GM19035 (cell line): Measurements from ENCODE around the gene CELSR1.
A peak's percentile ranks its signal among the peaks of the same experiment; 100 is the strongest.
"Not testable (repeated sequence)": the region's sequence is repeated elsewhere in the genome, so short reads cannot be mapped to it uniquely, and the experiment has no call there.

Source experiments
- ATAC-seq: cut with Tn5 transposase; IDR thresholded peaks from one replicate; pipeline ENCODE4 v1.9.1; 2021; ENCODE audit not compliant: unreplicated experiment

CELSR1 gene

GRCh38 chr22:46336119-46337078, 201.0 kb downstream of the CELSR1 start:
- peak; percentile 23 for ATAC-seq

GRCh38 chr22:46335201-46336118, 202.0 kb downstream of the CELSR1 start, which contains the start of gene TRMU:
Gene TRMU (plus strand): TSS chr22:46335714. CDS start chr22:46335765, 51 bp downstream.
- peak; percentile 84 for ATAC-seq

GRCh38 chr22:46331496-46331895, 205.9 kb downstream of the CELSR1 start:
- ATAC-seq: no peak

- ATAC-seq: no peak
Measured at GRCh38 chr22:46330426-46330825, 207.0 kb downstream of the CELSR1 start.

- ATAC-seq: no peak
Measured at GRCh38 chr22:46329616-46330015, 207.8 kb downstream of the CELSR1 start.

- ATAC-seq: no peak
Measured at GRCh38 chr22:46328797-46329196, 208.6 kb downstream of the CELSR1 start.

- no peak for ATAC-seq
Measured at GRCh38 chr22:46327691-46328465, 209.5 kb downstream of the CELSR1 start.

GRCh38 chr22:46326066-46326680, 211.2 kb downstream of the CELSR1 start:
- ATAC-seq: no peak

GRCh38 chr22:46323162-46323561, 214.3 kb downstream of the CELSR1 start:
- ATAC-seq: no peak

- ATAC-seq: no peak
Measured at GRCh38 chr22:46322711-46323110, 214.7 kb downstream of the CELSR1 start.

GRCh38 chr22:46320716-46321386, 216.6 kb downstream of the CELSR1 start:
- ATAC-seq: no peak

- ATAC-seq: no peak
Measured at GRCh38 chr22:46320166-46320710, 217.2 kb downstream of the CELSR1 start.

- ATAC-seq: no peak
Measured at GRCh38 chr22:46319319-46319718, 218.1 kb downstream of the CELSR1 start.

- ATAC-seq: no peak
Measured at GRCh38 chr22:46318576-46318975, 218.8 kb downstream of the CELSR1 start.

- no peak for ATAC-seq
Measured at GRCh38 chr22:46317646-46318045, 219.8 kb downstream of the CELSR1 start.

GRCh38 chr22:46315976-46316375, 221.4 kb downstream of the CELSR1 start:
- ATAC-seq: no peak

GRCh38 chr22:46312848-46313247, 224.6 kb downstream of the CELSR1 start:
- ATAC-seq: not testable (repeated sequence)

- ATAC-seq: no peak
Measured at GRCh38 chr22:46312056-46312455, 225.4 kb downstream of the CELSR1 start.
